Activated naive CD8-positive, alpha-beta T cell (primary cell): Measurements from ENCODE around the gene APAF1.

Source experiments
- H3K27ac Mint-ChIP-seq: one replicate; pipeline ENCODE4 v1.8.0; 2021; ENCODE audit warnings: mixed read lengths
- H3K27me3 Mint-ChIP-seq: one replicate; pipeline ENCODE4 v1.8.0; 2021; ENCODE audit warnings: mixed read lengths
- H3K36me3 Mint-ChIP-seq: one replicate; pipeline ENCODE4 v1.8.0; 2021; ENCODE audit warnings: mixed read lengths
- H3K4me1 Mint-ChIP-seq: one replicate; pipeline ENCODE4 v1.8.0; 2021; ENCODE audit warnings: low read depth, mixed read lengths
- H3K4me3 Mint-ChIP-seq: one replicate; pipeline ENCODE4 v1.8.0; 2021; ENCODE audit warnings: mild to moderate bottlenecking, mixed read lengths
- H3K9me3 Mint-ChIP-seq: one replicate; pipeline ENCODE4 v1.8.0; 2021; ENCODE audit warnings: low read depth, mixed read lengths

APAF1 gene

DNA sequence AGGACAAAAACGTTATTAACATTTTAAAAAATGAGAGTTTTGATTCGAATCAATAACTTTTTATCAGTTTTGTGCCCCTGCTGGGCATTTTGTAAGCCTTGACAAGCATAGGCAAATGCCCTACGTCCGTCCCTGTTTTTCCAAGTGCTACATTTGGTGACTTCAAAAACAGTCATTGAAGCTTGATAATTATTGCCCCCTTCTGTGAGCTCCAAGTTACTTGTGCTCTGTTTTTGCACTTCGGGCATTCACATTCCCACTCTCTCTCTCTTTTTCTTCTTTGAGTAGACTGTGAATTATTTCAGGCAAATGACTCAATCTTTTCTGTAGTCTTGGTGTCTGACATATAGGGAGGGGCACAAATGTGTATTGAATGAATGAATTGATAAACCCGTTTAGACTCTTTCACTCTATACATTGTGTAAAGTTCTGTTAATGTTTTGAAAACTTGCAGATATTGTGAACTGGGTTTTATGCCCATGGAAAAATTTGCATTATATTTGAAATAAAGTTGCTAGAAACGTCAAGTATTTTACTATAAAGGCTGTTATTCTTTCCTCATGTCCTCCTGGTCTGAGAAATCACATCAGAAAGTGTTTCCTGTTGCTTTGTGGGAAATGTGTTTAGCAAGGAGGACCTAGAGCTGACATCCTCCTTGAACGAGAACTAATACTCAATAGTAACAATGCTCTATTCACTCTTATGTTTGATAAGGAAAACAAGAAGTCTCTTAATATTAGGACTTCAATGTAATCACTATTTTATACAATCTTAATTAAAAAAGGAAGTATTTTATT is 1.4 kb downstream of the APAF1 start:
- Mint-ChIP-seq H3K27ac (peak overlapping the region; percentile 85), H3K4me3 (peak overlapping the region; percentile 97), H3K27me3 (no peaks in the 10 kb centered on the region), H3K4me1 (peaks cover 26% of the 10 kb centered on the region), H3K36me3 (no peaks in the 10 kb centered on the region), H3K9me3 (no peaks in the 10 kb centered on the region)

DNA sequence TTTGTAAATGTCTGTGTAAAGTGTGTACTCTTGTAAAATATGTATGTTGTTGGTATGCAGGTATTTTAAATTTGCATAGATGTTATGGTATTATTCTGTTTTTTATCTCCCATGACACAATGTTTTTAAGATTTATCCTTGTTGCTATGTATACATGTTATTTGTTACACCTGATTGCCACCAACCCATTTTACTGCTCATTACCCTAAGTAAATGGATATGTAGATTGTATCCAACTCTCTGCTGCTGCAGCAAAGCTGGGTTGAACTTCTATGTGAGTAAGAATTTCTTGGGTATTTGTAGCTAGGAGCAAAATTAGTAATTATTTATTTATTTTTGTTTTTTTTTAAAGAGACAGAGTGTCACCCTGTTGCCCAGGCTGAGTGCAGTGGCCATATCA is 6.2 kb downstream of the APAF1 start:
- H3K4me1 Mint-ChIP-seq = peaks cover 7% of the 10 kb centered on the region
- H3K27ac Mint-ChIP-seq = no peak overlapping the region
- H3K27me3 Mint-ChIP-seq = no peaks in the 10 kb centered on the region
- H3K4me3 Mint-ChIP-seq = no peak overlapping the region
- H3K36me3 Mint-ChIP-seq = no peaks in the 10 kb centered on the region
- H3K9me3 Mint-ChIP-seq = no peaks in the 10 kb centered on the region

DNA sequence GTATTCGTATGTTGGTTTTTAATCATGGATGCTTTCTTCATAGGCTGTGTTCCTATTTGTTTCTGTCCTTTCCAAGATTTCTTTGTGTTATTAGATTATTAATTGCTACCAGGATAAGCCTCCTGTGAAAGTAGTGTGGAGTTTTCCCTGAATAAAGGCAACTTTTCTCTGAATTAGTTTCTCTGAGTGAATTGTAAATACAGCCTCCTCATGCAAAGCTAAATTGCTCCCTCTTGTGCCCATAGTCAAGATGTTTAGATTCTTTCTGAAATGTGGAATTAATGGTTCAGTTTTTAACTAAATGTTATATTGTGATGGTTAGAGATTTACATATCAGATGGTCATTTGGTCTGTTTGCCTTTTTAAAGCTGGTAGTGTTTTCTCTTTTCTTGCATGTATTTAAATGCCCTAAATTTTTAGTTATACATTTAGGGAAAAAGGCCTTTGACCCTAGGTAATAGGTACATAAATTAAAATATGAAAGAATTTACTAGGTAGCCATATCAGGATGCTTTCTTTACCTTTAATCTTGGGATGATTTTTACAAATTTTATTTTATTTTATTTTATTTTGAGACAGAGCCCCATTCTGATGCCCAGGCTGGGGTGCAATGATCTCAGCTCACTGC is 8.9 kb downstream of the APAF1 start:
- H3K4me1 Mint-ChIP-seq = peaks cover 8% of the 10 kb centered on the region
- peaks cover 7% of the 10 kb centered on the region for H3K36me3 Mint-ChIP-seq
- no peak overlapping the region for H3K4me3 Mint-ChIP-seq
- H3K27ac Mint-ChIP-seq = no peak overlapping the region
- no peaks in the 10 kb centered on the region for H3K9me3 Mint-ChIP-seq
- no peaks in the 10 kb centered on the region for H3K27me3 Mint-ChIP-seq

DNA sequence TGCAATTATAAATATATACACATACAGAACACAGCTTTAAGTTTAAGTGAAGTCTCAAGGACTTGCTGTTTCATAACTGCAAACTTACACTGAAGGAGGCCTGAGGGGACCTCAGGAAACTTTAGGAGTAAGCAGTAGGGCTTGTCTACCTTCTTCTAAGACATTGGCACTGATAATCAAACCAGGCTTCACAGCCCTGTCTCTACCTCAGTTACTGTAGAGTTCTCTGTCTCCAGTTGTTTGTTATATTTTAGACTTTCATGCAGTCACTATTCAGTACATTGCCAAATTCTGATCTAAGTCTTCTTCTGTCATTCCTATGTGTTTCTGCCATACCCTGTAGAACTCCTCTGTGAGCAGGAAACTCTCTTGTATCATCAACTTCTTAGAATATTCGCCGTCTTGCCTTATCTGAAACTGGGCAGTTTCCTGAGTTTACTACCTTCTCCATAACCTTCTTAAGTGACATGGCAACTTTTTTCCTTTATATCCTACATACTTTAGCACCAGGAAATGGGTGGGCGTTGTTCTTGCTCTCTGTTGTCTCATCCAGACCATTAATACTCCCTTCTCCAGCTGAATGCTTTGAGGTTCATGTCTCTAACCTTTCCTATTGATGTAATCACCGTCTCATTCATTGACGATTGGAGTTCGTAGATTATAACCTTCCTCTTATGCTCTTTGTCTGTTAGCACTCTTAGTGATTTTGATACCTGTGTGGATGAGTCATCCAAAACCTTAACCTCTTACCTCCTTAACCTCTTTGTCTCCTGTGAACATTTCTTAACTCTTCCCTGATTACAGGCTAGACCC is 11.4 kb downstream of the APAF1 start:
- Mint-ChIP-seq H3K36me3 (peaks cover 12% of the 10 kb centered on the region), H3K4me1 (peaks cover 8% of the 10 kb centered on the region), H3K27me3 (no peaks in the 10 kb centered on the region), H3K27ac (peak overlapping the region; percentile 42), H3K9me3 (no peaks in the 10 kb centered on the region), H3K4me3 (no peak overlapping the region)

DNA sequence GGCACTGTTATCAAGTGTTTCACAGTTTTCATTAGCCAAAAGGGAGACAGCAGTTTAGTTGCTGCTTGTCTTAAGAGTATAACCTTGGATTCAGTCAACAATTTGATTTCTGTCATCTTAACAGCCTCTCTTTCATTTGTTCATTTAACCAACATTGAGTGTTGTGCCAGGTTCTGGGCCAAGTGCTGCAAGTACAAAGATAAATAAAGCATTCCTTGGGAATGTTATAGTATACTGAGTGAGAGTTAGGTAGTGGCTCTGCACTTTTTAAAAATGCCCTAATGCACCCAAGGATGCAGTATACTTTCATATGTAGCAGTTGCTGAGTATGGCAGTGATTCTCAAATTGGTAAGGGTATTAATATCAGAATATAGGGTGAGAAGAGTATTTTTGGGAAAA is 15.4 kb downstream of the APAF1 start:
- no peaks in the 10 kb centered on the region for H3K27me3 Mint-ChIP-seq
- H3K4me3 Mint-ChIP-seq = no peak overlapping the region
- H3K36me3 Mint-ChIP-seq = peaks cover 12% of the 10 kb centered on the region
- no peak overlapping the region for H3K27ac Mint-ChIP-seq
- no peaks in the 10 kb centered on the region for H3K9me3 Mint-ChIP-seq
- H3K4me1 Mint-ChIP-seq = peaks cover 8% of the 10 kb centered on the region

DNA sequence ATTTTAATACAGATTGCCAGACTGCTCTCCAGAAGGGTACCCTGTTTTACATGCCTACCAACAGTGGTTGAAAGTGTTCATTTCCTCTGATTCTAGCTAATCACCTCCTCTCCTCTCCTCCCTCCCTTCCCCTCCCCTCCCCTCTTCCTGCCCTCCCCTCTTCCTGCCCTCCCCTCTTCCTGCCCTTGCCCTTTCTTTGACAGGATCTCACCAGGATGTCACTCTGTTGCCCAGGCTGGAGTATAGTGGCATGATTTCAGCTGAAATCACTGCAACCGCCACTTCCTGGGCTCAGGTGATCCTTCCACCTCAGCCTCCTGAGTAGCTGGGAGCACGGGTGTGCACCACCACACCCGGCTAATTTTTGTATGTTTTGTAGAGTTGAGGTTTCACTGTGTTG is 24.7 kb downstream of the APAF1 start:
- peaks cover 22% of the 10 kb centered on the region for H3K36me3 Mint-ChIP-seq
- H3K4me1 Mint-ChIP-seq = peaks cover 11% of the 10 kb centered on the region
- no peak overlapping the region for H3K27ac Mint-ChIP-seq
- H3K9me3 Mint-ChIP-seq = no peaks in the 10 kb centered on the region
- no peak overlapping the region for H3K4me3 Mint-ChIP-seq
- no peaks in the 10 kb centered on the region for H3K27me3 Mint-ChIP-seq

DNA sequence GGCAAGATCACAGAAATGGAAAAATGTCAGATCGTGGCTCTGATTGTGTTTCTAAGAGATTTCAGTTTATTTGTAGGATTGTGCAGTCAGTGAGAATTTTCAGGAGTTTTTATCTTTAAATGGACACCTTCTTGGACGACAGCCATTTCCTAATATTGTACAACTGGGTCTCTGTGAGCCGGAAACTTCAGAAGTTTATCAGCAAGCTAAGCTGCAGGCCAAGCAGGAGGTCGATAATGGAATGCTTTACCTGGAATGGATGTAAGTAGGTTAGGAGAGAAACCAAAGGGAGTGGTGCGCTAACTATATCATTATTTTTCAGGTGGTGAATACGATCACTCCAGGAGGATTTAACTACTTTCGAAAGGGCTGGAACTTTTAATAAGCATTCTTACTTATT is 26.4 kb downstream of the APAF1 start:
- no peaks in the 10 kb centered on the region for H3K27me3 Mint-ChIP-seq
- H3K36me3 Mint-ChIP-seq = peaks cover 24% of the 10 kb centered on the region
- no peak overlapping the region for H3K27ac Mint-ChIP-seq
- peaks cover 11% of the 10 kb centered on the region for H3K4me1 Mint-ChIP-seq
- no peak overlapping the region for H3K4me3 Mint-ChIP-seq
- H3K9me3 Mint-ChIP-seq = no peaks in the 10 kb centered on the region

DNA sequence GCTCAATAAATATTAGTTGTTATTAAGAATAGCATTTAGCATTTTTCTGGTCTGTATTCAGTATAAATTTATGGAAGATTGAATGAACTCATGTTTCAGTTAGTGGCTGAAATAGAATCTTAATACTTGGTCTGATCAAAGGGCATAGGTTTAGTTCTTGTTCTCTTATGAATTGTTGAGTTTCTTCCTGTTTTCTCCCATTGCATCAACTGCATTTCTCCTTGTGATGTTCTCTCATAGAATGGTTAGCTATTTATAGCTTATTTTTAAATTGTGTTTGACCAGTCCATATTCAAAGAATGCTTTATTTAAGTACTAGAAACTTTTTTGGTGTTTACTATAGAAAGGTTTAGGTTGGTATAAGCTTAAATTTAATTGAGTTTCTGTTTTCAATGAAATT is 29.8 kb downstream of the APAF1 start:
- Mint-ChIP-seq H3K9me3 (no peaks in the 10 kb centered on the region), H3K36me3 (peaks cover 15% of the 10 kb centered on the region)

DNA sequence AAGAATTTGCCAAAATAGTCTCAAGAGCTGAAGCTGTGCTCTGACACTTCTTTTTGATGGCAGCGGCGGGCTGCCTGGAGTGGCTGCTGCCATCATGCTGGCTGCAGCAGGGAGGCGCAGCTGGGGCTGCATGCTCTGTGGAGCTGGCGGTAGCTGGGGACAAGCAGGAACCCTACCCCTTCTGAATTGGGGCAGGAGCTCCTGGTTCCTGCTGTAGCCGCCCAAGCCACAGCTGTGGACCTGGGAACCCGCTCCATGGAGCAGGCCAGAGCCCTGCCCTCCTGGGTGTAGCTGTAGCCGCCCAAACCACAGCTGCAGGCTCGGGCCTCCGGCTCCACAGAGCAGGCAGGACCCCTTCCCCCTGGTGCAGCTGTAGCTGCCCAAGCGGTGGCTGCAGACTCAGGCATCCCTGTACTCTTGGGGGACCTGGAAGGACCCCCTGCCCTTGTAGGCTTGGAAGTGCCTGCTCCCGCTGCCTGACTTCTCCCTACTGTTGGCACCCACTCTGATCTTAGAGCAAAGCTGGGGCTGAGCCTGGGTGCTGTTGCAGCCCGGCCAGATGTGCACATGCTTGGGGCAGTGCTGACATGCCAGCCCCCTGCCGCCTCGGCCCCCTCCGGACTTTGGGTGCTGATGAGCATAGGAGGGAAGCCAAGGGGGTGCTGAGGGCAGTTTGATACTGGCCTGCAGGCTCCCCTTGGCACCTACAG is 33.3 kb downstream of the APAF1 start:
- no peak overlapping the region for H3K27ac Mint-ChIP-seq
- H3K27me3 Mint-ChIP-seq = no peaks in the 10 kb centered on the region
- peaks cover 16% of the 10 kb centered on the region for H3K36me3 Mint-ChIP-seq
- no peaks in the 10 kb centered on the region for H3K9me3 Mint-ChIP-seq
- no peaks in the 10 kb centered on the region for H3K4me1 Mint-ChIP-seq
- no peak overlapping the region for H3K4me3 Mint-ChIP-seq

More for the DNA sequence above, 29.8 kb downstream of the APAF1 start:
- Mint-ChIP-seq H3K27ac (no peak overlapping the region), H3K27me3 (no peaks in the 10 kb centered on the region), H3K4me3 (no peak overlapping the region), H3K4me1 (peaks cover 4% of the 10 kb centered on the region)

DNA sequence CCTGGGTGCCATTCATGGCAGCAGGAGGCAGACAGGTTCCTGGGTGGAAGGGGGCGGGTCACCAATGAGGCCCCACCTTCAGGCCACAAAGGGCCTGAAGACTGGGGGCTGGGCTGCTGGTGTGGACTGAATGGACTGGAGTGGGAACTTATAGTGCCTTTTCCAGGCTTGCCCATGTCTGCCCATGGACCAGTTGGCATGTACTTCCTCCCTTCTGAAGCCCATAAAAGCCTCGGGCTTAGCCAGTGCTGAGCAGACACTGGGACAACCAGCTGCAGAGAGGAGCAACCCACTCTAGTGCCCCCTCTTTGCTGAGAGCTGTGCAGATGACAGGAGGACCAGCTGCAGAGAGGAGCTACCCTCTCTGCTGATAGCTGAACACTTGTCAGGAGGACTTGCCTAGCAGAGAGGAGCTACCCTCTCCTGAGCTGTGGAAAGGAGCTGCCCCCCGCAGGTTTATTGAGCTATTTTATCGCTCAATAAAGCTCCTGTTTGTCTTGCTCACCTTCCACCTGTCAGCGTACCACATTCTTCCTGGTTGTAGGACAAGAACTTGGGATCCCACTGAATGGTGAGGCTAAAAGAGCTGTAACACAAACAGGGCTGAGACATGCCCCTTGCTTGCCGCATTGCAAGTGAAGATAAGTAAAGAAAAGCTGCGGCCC is 34.0 kb downstream of the APAF1 start:
- Mint-ChIP-seq H3K27ac (no peak overlapping the region), H3K4me3 (no peak overlapping the region), H3K9me3 (no peaks in the 10 kb centered on the region), H3K27me3 (no peaks in the 10 kb centered on the region), H3K4me1 (no peaks in the 10 kb centered on the region), H3K36me3 (peaks cover 16% of the 10 kb centered on the region)

DNA sequence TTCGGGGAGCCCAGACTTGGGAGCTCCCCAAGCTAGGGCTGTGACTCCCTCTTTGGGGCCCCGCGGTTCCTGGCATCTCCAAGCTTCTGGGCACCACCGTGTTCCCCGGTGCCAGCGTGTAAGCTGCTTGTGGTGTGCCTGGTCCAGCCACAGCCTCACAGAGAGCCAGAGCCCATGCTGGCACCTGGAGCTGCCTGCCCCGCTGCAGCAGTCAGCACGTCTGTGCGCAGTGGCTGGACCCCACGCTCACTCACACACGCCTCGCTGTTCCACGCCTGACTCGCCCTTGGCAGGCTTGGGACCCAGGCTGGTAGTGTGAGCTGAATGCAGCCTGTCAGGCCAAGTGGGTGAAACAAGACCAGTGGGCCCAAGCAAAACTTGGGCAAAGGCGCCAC is 34.5 kb downstream of the APAF1 start:
- H3K9me3 Mint-ChIP-seq = no peaks in the 10 kb centered on the region
- no peaks in the 10 kb centered on the region for H3K27me3 Mint-ChIP-seq
- no peaks in the 10 kb centered on the region for H3K4me1 Mint-ChIP-seq
- H3K36me3 Mint-ChIP-seq = peaks cover 14% of the 10 kb centered on the region
- no peak overlapping the region for H3K27ac Mint-ChIP-seq
- H3K4me3 Mint-ChIP-seq = no peak overlapping the region

DNA sequence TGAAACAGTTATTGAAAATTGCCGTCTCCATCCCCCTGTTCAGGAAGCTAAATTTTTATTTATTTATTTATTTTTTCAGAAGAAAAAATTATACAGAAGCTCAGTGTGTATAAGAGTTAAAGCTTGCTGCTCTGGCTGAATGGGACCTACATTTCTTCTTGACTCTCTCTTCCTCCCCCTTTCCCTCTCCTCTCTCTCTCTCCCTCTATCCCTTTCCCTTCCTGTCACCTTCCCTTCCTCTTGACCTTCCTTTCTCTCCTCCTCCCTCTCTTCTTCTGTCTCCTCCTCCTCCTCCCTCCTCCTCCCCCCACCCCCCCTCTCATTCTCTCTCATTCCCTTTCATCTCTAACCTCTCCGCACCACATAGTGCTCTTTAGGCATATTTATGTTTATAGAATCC is 39.1 kb downstream of the APAF1 start:
- Mint-ChIP-seq H3K36me3 (peaks cover 24% of the 10 kb centered on the region), H3K27ac (no peak overlapping the region), H3K9me3 (no peaks in the 10 kb centered on the region)

DNA sequence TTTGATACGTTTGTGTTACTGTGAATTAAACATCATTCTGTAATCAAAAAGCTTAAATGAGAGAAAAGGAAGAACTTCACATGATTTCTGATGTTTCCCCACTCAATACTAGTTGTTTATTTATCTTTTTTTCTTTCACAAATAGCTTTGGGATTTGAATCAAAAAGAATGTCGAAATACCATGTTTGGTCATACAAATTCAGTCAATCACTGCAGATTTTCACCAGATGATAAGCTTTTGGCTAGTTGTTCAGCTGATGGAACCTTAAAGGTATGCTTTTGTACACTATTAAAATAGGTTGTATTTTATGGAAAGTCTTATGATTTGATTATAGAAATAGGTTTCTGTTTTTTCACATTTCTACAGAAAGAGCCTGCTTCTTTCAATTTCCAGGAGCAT is 41.5 kb downstream of the APAF1 start:
- Mint-ChIP-seq H3K27me3 (no peaks in the 10 kb centered on the region), H3K4me3 (no peak overlapping the region), H3K36me3 (peaks cover 26% of the 10 kb centered on the region), H3K27ac (no peak overlapping the region), H3K4me1 (peaks cover 3% of the 10 kb centered on the region), H3K9me3 (no peaks in the 10 kb centered on the region)

More for the DNA sequence above, 39.1 kb downstream of the APAF1 start:
- Mint-ChIP-seq H3K4me1 (no peaks in the 10 kb centered on the region), H3K27me3 (no peaks in the 10 kb centered on the region), H3K4me3 (no peak overlapping the region)

DNA sequence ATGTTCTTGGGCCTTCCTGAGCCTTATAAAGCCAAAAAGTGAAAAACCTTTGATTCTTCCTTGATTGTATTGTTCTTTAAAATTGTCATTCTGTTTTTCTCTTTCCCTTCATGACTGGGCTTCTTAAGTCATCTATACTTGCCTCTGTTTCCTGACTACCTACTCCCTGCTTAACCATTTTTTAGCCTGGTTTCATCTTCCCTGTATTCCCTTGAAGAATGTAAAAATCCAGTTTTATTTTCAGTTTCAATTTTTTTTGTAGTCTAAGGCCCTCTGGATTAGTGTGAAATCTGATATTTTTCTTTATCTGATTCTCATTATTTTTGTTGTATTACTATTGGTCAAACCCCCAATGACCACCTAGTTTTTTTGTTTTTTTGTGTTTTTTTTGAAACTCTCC is 46.3 kb downstream of the APAF1 start:
- Mint-ChIP-seq H3K36me3 (peaks cover 20% of the 10 kb centered on the region), H3K4me1 (peaks cover 8% of the 10 kb centered on the region), H3K4me3 (no peak overlapping the region), H3K27me3 (no peaks in the 10 kb centered on the region), H3K9me3 (no peaks in the 10 kb centered on the region), H3K27ac (no peak overlapping the region)
